ENCODE results near the gene PTPN21.

GRCh38 chr14:88463318-88463717 lies 91.5 kb downstream of the PTPN21 start:
- peak in 2 of 11 experiments; percentile 8 to 25 for TF ChIP-seq CTCF (IDR thresholded peaks at IDR 0.05 in 8 of 11, conservative IDR thresholded peaks at IDR 0.05 in 3 of 11)
- TF ChIP-seq POLR2A (IDR thresholded peaks at IDR 0.05): no peak
- TF ChIP-seq POLR2AphosphoS5 (IDR thresholded peaks at IDR 0.05): no peak
